Inferior parietal cortex (tissue), 1 donor: Measurements from ENCODE around the gene BEAN1.
"Not testable (repeated sequence)": the region's sequence is repeated elsewhere in the genome, so short reads cannot be mapped to it uniquely, and the experiment has no call there.

Source experiments
- DNase-seq: peaks from one replicate; pipeline ENCODE4 v3.0.0-alpha.2; 2016; ENCODE audit errors: extremely low spot score

The BEAN1 gene

DNA sequence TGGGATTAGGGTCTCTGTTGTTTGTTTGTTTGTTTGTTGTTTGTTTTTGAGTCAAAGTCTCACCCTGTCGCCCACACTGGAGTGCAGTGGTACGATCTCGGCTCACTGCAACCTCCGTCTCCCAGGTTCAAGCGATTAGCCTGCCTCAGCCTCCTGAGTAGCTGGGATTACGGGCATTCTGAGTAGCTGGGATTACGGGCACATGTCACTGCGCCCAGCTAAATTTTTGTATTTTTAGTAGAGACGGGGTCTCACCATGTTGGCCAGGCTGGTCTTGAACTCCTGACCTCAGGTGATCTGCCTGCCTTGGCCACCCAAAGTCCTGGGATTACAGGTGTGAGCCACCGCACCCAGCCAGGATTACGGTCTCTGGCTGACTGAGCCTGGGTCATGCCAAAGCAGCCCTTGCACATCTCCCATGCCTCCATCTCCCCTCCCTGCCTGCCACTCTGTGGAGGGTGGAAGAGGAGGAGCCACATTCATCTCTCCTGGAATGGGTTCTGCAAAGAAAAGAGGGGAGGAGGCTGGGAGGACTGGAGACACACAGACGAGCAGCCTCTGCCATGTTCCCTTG lies 59.2 kb downstream of the BEAN1 start:
- DNase-seq, result no peak

DNA sequence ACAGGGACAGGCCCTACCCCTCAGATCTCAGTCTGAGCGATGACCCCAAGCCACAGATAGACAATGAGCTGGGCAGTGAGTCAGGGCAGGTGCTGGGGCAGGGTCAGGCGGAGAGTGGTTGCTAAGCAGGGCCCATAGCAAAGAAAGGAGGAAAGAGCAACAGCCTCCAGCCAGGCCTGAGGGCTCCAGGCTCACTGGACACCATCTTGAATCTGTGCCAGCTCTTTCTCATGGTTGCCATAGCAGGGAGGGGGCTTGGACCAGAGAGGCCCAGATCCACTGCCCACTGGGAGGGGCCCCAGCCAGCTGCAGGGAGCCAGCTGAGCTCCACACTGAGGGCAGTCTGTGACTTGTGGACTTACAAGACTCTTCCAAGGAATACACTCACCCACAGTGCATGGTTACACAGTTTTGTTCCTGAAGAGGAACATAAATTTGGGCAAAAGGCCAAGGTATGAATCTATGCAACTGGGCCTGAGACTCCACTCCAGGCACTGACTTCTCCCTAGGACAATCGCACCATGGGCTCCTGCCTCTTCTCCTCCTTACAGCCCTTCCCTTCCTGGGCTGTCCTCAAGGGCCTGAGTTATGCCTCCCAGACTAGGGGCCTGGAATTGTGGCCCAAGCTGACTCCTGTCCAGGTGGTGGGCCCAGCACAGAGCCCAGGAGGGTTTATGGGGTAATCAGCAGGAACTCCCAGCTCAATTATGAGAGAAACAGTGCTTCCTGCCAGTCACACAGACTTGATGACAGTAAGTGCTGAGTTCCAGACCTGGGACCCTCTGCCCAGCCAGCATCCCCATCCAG lies 59.9 kb downstream of the BEAN1 start:
- no peak for DNase-seq

DNA sequence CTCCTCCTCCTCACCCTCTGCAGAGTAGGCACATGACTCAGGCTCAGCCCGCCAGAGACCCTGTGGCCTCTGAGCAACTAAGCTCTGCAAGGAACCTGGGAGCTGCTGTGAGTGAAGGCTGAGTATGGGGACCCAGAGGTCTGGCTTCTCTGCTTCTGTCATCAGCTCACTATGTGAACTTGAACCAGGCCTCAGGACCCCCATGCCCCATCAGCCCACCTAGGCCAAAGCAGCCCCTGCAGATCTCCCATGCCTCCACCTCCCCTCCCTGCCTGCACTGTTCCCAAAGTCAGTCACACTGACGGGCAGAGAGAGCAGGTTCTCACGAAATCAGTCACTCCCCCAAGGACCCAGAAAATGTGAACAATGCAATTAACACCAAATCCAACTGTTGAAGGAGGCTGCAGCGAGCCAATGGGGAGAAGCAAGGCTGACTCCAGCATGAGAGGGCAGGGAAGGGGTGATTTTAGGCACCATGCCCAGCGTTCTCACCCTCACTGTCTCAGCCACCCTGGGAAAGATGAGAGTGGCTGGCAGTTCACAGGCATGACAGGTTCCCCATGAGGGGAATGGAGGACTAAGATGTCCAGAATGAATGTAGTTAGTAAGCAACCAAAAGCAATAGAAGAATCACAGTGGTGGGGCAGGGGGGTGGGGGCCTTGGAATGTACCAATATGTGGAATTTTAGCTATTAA lies 60.6 kb downstream of the BEAN1 start:
- DNase-seq, result no peak

DNA sequence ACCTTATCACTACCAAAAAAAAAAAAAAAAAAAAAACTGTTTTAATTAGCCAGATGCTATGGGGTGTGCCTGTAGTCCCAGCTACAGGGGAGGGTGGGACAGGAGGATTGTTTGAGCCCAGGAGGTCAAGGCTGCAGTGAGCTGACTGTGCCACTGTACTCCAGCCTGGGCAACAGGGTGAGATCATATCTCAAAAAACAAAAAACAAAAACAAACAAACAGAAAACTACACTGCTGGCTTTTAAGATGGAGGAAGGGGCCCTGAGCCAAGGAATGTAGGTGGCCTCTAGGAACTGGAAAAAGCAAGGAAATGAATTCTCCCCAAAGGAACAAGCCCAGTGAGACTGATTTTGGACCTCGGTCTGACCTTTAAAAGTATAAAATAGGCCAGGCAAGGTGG lies 61.4 kb downstream of the BEAN1 start:
- no peak for DNase-seq

DNA sequence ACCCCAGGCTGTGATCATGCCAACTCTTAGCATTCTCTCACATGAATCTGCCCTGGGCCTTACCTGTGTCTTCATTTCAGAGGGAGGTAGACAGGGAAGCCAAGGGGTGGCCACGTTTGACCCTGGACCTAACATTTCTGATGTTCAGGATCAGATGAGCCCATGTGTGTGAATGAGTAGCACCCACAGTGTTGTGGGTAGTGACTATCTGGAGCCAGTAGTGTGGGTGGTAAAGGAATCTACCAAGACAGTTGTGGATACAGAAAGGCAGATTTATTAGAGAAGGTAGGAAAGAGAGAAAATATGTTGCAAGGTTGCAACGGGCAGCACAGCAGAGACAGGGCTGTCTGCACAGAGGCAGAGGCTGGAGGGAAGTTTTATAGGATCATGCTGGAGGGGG lies 62.3 kb downstream of the BEAN1 start:
- no peak for DNase-seq

DNA sequence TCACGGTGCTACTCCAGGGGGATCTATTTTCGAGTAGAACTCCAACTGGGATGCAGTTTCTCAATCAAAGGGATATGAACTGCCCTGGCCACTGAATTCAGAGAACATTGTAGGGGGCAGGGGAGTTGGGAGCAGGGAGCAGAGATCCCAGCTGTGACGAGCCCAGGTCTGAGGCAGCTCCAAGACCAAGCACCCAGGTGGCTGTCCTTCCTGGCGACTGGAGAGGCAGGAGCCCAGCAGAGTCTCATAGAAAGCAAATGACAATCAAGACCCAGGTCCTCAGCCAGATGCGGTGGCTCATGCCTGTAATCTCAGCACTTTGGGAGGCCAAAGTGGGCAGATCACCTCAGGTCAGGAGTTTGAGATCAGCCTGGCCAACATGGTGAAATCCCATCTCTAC lies 62.7 kb downstream of the BEAN1 start:
- DNase-seq, result no peak

DNA sequence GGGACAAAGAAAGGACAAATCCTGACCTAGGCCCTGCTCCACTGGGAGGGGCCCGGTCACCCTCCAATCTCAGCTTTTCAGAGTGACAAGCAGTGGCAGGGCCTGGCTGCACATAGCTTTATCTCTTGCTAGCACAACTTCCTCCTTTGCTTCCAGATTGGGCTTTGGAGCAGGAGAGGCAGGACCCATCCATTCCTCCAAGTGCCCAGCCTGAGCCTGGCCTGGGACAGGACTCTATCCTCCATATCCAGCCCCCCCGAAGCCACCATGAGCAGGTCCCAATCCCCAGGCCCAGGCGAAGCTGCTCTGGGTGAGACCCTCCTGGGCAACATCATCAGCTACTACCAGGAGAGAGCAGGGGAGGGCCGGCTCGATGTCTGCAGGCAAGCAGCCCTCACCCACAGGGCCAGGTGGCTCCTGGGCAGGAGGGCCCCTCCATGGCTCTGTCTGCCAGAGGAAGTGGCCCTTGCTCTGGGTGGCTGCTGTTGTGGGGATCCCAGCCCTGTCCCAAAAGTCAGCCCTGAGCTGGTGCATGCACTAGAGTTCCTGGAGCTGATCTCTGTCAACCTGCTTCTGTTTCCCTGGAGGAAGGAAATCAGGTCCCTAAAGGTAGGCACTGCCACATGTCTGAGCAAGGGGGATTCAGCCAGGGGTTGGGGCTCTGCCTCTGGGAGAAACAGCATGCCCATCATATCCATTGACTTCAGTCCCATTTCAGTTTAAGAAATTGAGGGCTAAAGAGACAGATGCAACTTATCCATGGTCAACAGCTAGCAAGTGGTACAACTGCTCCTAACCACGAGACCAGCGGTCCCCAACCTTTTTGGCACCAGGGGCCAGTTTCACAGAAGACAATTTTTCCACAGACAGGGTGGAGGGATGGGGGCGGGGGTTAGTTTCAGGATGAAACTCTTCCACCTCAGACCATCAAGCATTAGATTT lies 64.0 kb downstream of the BEAN1 start:
- no peak for DNase-seq

DNA sequence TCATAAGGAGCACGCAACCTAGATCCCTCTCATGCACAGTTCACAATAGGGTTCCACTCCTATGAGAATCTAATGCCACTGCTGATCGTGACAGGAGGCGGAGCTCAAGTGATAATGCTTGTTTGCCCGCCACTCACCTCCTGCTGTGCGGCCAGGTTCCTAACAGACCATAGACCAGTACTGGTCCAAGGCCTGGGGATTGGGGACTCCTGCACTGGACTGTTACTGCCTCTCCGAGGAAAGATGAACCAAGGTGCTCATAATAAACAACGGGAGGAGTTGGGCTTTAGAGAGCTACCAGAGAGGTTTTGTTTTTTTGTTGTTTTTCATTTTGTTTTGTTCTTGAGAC lies 64.6 kb downstream of the BEAN1 start:
- DNase-seq, result no peak

DNA sequence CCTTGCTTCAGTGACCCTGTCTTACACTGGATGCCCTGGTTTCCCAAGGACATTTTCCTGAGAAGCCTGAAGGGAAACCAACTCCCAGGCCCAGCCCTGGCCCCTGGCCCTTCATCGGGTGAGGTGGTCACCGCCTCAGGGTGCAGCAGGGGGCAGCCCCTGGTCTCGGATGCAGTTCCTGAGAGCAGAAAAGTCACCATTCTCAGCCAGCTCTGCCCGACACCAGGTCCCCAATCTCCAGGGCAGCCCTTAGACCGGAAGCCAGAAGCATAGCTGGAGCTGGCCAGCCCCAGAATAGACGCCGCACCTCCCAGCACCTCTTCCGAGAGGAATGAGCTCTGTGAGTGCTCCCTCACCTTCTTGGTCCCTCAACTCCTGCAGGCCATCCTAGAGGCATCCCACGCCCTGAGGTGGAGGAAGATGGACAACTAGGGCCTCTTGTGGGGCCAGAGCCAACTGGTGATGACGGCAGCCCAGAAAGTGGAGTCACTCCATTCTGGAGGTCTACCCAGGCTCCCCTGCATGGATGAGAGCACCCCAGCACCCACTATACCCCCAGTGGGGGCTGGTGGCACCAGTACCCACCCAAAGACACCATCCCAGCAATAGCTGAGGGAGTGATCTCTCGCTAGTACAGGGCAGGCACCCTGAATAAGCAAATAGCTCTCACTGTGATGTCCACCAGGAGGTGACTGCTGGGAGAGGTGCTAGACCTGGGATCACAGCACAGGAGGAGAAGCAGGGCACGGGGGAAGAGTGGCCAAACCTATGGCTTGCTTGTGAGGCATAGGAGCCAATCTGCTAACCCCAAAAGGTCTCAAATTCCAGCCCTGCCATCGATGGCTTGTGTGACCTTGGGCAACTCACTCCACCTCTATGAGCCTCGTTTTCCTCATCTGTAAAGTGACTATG lies 66.7 kb downstream of the BEAN1 start:
- DNase-seq, result no peak

DNA sequence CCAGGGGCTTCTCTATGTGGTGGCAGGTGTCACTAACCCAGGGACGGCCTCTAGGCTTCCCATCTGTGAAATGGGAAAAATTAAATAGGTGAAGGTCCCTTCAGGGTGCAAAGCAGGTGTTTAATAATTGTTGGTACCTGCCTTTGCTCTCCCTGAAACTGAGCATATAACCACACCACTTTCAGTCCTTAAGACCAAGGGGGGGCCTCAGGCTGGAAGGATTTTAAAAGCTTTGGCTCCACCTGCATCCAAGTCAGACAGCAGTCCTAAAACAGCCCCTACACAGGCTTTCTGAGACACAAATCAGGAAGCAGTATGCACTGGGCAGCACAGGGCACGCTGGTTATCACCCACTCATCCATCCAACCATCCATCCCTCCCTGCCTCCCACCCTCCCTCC lies 67.8 kb downstream of the BEAN1 start:
- DNase-seq, result no peak

DNA sequence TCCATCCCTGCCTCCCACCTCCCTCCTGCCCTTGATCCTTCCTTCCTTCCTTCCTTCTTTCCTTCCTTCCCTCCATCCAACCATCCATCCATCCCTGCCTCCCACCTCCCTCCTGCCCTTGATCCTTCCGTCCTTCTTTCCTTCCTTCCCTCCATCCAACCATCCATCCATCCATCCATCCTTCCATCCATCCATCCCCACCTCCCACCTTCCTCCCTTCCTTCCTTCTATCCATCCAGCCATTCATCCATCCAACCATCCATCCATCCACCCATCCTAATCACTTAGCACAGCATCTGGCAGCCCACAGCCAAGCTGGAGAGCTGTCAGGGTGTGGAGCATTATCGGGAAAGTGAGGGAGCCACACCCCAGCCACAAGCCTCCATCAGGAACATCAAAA lies 68.3 kb downstream of the BEAN1 start:
- DNase-seq, result no peak

DNA sequence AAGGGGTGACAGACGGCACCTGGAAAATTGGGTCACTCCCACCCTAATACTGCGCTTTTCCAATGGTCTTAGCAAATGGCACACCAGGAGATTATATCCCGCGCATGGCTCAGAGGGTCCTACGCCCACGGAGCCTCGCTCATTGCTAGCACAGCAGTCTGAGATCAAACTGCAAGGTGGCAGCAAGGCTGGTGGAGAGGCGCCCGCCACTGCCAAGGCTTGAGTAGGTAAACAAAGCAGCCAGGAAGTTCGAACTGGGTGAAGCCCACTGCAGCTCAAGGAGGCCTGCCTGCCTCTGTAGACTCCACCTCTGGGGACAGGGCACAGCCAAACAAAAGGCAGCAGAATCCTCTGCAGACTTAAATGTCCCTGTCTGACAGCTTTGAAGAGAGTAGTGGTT lies 69.1 kb downstream of the BEAN1 start:
- DNase-seq, result not testable (repeated sequence)

DNA sequence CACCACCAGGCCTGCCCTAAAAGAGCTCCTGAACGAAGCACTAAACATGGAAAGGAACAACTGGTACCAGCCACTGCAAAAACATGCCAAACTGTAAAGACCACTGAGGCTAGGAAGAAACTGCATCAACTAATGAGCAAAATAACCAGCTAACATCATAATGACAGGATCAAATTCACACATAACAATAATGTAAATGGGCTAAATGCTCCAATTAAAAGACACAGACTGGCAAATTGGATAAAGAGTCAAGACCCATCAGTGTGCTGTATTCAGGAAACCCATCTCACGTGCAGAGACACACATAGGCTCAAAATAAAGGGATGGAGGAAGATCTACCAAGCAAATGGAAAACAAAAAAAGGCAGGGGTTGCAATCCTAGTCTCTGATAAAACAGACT lies 70.8 kb downstream of the BEAN1 start:
- not testable (repeated sequence) for DNase-seq

DNA sequence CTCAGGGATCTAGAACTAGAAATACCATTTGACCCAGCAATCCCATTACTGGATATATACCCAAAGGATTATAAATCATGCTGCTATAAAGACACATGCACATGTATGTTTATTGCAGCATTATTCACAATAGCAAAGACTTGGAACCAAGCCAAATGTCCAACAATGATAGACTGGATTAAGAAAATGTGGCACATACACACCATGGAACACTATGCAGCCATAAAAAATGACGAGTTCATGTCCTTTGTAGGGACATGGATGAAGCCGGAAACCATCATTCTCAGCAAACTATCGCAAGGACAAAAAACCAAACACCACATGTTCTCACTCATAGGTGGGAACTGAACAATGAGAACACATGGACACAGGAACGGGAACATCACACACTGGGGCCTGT lies 74.5 kb downstream of the BEAN1 start:
- not testable (repeated sequence) for DNase-seq

DNA sequence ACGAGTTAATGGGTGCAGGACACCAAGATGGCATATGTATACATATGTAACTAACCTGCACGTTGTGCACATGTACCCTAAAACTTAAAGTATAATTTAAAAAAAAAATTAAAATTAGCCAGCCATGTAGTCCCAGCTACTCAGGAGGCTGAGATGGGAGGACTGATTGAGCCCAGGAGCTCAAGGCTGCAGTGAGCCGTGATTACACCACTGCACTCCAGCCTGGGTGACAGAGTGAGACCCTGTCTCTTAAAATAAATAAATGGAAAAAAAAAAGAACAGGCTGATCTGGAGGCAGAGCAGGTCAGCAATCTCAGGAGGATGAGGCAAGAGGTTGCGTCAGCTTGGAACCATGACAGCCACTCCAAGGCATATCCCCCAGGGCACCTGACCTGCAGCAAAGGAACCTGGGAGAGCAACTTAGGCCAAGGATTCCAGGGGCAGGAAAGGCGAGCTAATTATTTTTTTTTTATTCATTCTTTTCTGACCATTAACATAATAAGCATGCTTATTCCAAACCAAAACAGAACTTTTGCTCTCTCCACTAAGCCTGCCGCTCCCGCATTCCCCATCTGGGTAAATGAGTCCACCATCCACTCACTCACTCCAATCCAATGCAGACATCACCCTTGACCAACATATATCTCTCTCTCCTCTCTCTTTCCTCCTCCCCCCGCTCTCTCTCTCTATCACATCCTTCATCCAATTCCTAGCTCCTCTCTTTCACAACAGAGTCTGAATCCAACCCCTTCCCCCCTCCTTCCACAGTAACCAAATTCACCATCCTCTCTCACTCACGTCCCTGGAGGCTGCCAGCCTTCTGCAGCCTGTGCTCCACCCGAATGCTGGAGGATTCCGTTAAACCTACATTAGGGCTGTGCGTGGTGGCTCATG lies 75.2 kb downstream of the BEAN1 start:
- no peak for DNase-seq

DNA sequence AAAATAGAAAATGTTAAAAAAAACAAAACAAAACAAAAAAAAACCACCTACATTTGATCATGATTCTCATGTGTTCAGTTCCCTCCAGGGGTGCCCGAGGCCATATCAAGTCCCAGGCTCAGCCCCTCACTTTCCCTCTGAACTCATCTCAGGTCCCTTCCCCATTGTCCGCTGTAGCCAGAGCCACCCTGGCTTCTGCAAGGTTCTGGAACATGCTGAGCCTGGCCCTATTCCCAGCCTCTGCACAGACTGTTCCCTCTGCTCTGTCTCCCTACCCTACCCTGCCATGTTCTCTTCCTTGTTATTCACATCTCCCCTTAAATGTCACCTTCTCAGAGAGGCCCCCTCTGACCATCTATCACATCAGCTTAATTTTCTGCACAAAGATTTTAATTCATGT lies 75.9 kb downstream of the BEAN1 start:
- peak; percentile 54 for DNase-seq

DNA sequence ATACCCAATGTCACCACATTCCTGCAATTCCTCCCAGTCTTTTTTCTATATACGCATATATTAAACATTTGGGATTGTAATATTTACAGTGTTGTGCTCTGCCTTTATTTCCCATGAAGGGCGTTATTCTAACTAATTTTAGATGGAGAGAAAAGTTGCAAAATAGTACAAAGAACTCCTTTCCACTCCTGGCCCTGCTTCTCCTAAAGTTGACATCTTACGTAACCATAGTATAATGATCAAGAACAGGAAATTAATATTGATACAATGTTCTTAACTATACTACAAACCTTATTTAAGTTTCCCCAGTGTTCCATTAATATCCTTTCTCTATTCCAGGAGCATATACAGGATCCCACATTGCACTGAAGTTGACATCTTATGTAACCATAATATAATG lies 76.5 kb downstream of the BEAN1 start:
- DNase-seq, result no peak

DNA sequence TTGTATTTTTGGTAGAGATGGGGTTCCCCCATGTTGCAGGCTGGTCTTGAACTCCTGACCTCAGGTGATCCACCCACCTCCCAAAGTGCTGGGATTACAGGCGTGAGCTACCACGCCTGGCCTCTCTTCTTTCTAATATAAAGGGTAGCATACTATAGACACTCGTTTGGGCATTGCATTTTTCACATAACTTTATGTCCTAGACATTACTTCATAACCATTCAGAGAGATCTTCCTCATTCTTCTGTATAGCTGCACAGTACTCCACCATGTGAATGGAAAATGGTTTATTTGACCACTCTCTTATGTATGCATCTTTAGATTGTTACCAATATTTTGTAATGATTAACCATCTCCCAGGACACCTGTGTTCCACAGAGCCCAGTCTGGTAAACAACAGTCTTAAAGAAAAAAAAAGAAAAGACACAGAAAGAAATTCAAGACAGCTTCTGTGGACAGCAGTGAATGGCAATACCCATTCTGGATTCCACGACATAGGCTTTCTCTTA lies 80.7 kb downstream of the BEAN1 start:
- no peak for DNase-seq

DNA sequence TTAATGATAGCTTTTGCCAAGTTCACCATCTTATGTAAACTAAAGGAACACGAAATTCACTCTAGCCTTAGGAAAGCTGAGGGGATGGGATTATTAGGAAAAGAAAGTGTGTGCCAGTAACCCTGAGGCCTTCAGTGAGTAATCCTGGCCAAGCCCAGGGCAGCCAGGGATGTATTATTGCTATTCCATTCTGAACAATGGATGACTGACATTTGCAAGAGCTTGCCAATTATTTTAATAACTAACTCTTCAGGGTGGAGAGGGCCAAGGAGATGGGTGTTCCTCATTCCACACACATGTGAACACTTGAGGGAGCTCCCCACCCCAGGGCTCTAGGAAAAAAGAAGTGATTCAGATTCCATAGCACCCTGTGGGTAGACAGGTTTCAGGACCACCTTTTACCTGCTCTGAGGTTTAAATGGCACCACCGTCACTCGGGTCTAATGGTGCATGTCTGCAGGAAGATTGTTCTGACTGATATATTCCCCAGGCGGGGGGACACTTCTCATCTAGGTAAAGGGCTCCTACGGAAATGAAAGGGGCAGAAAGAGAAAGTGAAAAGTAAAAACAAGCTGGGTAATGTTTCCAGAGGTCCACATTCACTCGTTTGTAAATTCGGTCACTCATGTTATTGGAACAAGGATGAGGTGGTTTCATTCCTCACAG lies 81.3 kb downstream of the BEAN1 start:
- DNase-seq, result no peak
